Trophoblast cell (in vitro differentiated cells and primary cell): ENCODE results near the gene PIK3R6.

Experiments used
- DNase-seq, 2 donors: peaks; one replicate each; pipeline ENCODE4 v3.0.0-alpha.2; 2016
- H2AFZ ChIP-seq: 2 replicates; pipeline ENCODE4 v1.6.1; 2013; ENCODE audit warnings: low read length, moderate library complexity, mild to moderate bottlenecking; ENCODE audit not compliant: insufficient read depth, poor library complexity
- H2AK5ac ChIP-seq: 2 replicates; pipeline ENCODE4 v1.6.1; 2013; ENCODE audit warnings: mild to moderate bottlenecking, low read length
- H2BK120ac ChIP-seq: 2 replicates; pipeline ENCODE4 v1.6.1; 2013; ENCODE audit warnings: low read length, mild to moderate bottlenecking, moderate library complexity; ENCODE audit not compliant: insufficient read depth, poor library complexity
- H2BK12ac ChIP-seq: 2 replicates; pipeline ENCODE4 v1.6.1; 2013; ENCODE audit warnings: mild to moderate bottlenecking, low read length, moderate library complexity
- H2BK5ac ChIP-seq: 2 replicates; pipeline ENCODE4 v1.6.1; 2013; ENCODE audit warnings: low read length, low read depth, moderate library complexity, mild to moderate bottlenecking; ENCODE audit not compliant: poor library complexity
- H3K14ac ChIP-seq: 2 replicates; pipeline ENCODE4 v1.6.1; 2013; ENCODE audit warnings: mild to moderate bottlenecking, low read length
- H3K18ac ChIP-seq: 2 replicates; pipeline ENCODE4 v1.6.1; 2013; ENCODE audit warnings: mild to moderate bottlenecking, low read length
- H3K23ac ChIP-seq: 2 replicates; pipeline ENCODE4 v1.6.1; 2013; ENCODE audit warnings: low read length
- H3K27ac ChIP-seq: 2 replicates; pipeline ENCODE4 v1.5.1; 2013; ENCODE audit warnings: low read depth, mild to moderate bottlenecking, inconsistent platforms, low read length, moderate library complexity
- H3K27me3 ChIP-seq: 2 replicates; pipeline ENCODE4 v1.6.1; 2013; ENCODE audit warnings: inconsistent platforms, mild to moderate bottlenecking, low read length, moderate library complexity; ENCODE audit not compliant: insufficient read depth
- H3K36me3 ChIP-seq, 2 experiments: 1 replicate in 1 of 2; 2 replicates in 1 of 2; pipeline ENCODE4 v1.6.1; 2013; ENCODE audit warnings: low read length in 2 of 2, mild to moderate bottlenecking in 2 of 2, moderate library complexity in 1 of 2; ENCODE audit not compliant: insufficient read depth in 2 of 2, control insufficient read depth in 1 of 2
- H3K4ac ChIP-seq: 2 replicates; pipeline ENCODE4 v1.6.1; 2013; ENCODE audit warnings: low read depth, mild to moderate bottlenecking, low read length, moderate library complexity
- H3K4me1 ChIP-seq, 2 experiments: 1 replicate in 1 of 2; 2 replicates in 1 of 2; pipeline ENCODE4 v1.6.1; 2013; ENCODE audit warnings: low read length in 2 of 2, mild to moderate bottlenecking in 2 of 2, moderate library complexity in 1 of 2; ENCODE audit not compliant: insufficient read depth in 2 of 2, control insufficient read depth in 1 of 2
- H3K4me2 ChIP-seq: 2 replicates; pipeline ENCODE4 v1.6.1; 2013; ENCODE audit warnings: inconsistent platforms, mild to moderate bottlenecking, low read length, moderate library complexity
- H3K4me3 ChIP-seq: 2 replicates; pipeline ENCODE4 v1.5.1; 2013; ENCODE audit warnings: mild to moderate bottlenecking, low read depth, low read length, inconsistent platforms
- H3K79me1 ChIP-seq: one replicate; pipeline ENCODE4 v1.6.1; 2013; ENCODE audit warnings: low read length
- H3K79me2 ChIP-seq: 2 replicates; pipeline ENCODE4 v1.6.1; 2013; ENCODE audit warnings: low read length, mild to moderate bottlenecking; ENCODE audit not compliant: control insufficient read depth, insufficient read depth, poor library complexity
- H3K9ac ChIP-seq: 2 replicates; pipeline ENCODE4 v1.6.1; 2013; ENCODE audit warnings: mild to moderate bottlenecking, low read length
- H3K9me3 ChIP-seq: 2 replicates; pipeline ENCODE4 v1.6.1; 2013; ENCODE audit warnings: low read depth, mild to moderate bottlenecking, control low read depth, inconsistent platforms, low read length; ENCODE audit not compliant: insufficient read depth
- H4K12ac ChIP-seq: 2 replicates; pipeline ENCODE4 v1.6.1; 2013; ENCODE audit warnings: low read depth, mild to moderate bottlenecking, low read length, moderate library complexity
- H4K8ac ChIP-seq: 2 replicates; pipeline ENCODE4 v1.6.1; 2013; ENCODE audit warnings: low read depth, mild to moderate bottlenecking, low read length, moderate library complexity
- H4K91ac ChIP-seq: one replicate; pipeline ENCODE4 v1.6.1; 2013; ENCODE audit warnings: low read depth, mild to moderate bottlenecking, low read length, moderate library complexity
- WGBS: extraction: QIAGEN DNeasy Blood & Tissue Kit; methylation state at CpG from one replicate; pipeline ENCODE4 v1.1.7; 2013; ENCODE audit warnings: missing lambda C conversion rate; ENCODE audit not compliant: insufficient read length, insufficient coverage; ENCODE audit errors: extremely low coverage; 5-methylcytosine and 5-hydroxymethylcytosine counted together

The PIK3R6 gene

DNA sequence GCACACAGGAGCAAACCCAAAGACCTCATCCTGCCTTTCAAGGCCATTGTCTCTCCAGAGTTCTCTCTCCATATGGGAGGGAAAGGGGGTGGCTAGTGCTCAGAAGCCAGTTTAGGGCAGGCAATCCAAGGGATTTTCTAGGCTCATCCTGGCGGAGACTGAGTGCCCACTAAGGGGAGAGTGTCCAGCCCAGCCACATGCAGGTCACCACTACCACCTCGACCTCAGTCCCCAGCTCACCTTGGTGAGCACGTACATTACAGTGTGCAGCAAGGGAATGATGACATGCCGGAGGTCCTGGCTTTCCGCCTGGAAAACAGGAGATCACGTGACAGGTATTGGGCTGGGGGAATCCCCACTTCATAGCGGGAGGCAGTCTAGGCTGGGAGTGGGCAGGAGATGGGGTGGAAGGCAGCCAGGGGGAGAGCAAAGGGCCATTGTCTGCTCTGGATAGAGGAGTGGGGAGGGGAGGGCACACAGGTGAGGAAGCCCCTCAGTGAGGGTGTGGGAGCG lies 29.9 kb downstream of the PIK3R6 start:
- H3K14ac ChIP-seq = no peak overlapping the region
- H2AK5ac ChIP-seq = no peak overlapping the region
- H3K79me2 ChIP-seq = no peaks in the 10 kb centered on the region
- WGBS = no CpG with 5 or more reads among the region's 8 CpGs
- H4K12ac ChIP-seq = no peak overlapping the region
- no peak overlapping the region for H4K8ac ChIP-seq
- no peak overlapping the region for H3K9ac ChIP-seq
- H3K4me2 ChIP-seq = no peak overlapping the region
- H3K23ac ChIP-seq = no peak overlapping the region
- H4K91ac ChIP-seq = no peak overlapping the region
- peaks cover 3% of the 10 kb centered on the region for H3K9me3 ChIP-seq
- no peaks in the 10 kb centered on the region for H3K36me3 ChIP-seq
- no peaks in the 10 kb centered on the region for H3K79me1 ChIP-seq
- H2BK12ac ChIP-seq = no peak overlapping the region
- no peak for DNase-seq
- H3K4me1 ChIP-seq = peaks cover 2% of the 10 kb centered on the region in 2 experiments
- H3K18ac ChIP-seq = no peak overlapping the region
- no peak overlapping the region for H3K4ac ChIP-seq
- H2BK120ac ChIP-seq = no peak overlapping the region
- H2BK5ac ChIP-seq = no peak overlapping the region
- no peak overlapping the region for H2AFZ ChIP-seq
- no peaks in the 10 kb centered on the region for H3K27me3 ChIP-seq
- no peak overlapping the region for H3K4me3 ChIP-seq
- H3K27ac ChIP-seq = no peak overlapping the region

DNA sequence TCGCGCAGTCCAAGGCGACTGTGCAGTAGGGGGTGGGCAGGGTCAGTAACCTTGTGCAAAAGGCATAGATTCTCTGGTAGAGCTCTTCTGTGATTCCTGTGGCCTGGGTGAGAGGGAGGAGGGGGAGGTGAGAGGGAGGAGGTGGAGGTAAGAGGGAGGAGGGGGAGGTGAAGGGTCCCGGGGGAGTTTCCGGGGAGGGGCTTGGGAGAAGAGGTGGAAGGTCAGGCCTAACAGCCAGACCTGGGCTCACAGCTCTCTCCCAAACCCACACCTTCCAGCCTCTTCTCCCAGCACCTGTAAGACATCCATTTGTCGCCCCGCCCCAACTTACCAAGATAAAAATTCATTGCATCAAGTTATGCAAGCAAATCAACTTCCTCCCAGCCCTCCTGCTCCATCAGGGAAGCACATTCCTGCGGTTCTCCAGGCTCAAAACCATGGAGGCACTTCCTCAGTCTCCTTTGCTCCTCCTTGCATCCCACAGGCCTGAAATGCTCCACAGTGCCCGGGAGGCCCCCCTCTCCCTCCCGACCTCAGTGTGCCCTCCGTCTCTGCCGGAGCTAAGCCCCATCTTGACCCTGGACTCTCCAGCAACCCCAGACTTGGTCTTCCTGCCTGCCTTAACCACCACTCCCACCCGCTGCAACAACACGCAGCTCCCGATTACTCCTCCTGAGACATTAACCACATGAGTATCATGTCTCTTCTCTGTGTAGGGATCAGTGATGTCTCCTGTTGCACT lies 30.5 kb downstream of the PIK3R6 start:
- Histone ChIP-seq H3K4me2 (no peak overlapping the region), H4K91ac (no peak overlapping the region), H2BK120ac (no peak overlapping the region), H2AFZ (no peak overlapping the region), H3K4me3 (no peak overlapping the region), H3K9ac (no peak overlapping the region), H3K14ac (no peak overlapping the region), H3K27me3 (no peaks in the 10 kb centered on the region), H3K18ac (no peak overlapping the region), H3K4me1 (peaks cover 0 to 2% of the 10 kb centered on the region in 2 experiments), H3K4ac (no peak overlapping the region), H3K23ac (no peak overlapping the region), H3K27ac (no peak overlapping the region), H3K36me3 (no peaks in the 10 kb centered on the region), H4K8ac (no peak overlapping the region), H2BK5ac (no peak overlapping the region), H3K79me1 (no peaks in the 10 kb centered on the region), H2BK12ac (no peak overlapping the region), H2AK5ac (no peak overlapping the region), H3K79me2 (no peaks in the 10 kb centered on the region), H4K12ac (no peak overlapping the region), H3K9me3 (peaks cover 3% of the 10 kb centered on the region)
- DNase-seq = no peak
- WGBS = no CpG with 5 or more reads among the region's 15 CpGs

DNA sequence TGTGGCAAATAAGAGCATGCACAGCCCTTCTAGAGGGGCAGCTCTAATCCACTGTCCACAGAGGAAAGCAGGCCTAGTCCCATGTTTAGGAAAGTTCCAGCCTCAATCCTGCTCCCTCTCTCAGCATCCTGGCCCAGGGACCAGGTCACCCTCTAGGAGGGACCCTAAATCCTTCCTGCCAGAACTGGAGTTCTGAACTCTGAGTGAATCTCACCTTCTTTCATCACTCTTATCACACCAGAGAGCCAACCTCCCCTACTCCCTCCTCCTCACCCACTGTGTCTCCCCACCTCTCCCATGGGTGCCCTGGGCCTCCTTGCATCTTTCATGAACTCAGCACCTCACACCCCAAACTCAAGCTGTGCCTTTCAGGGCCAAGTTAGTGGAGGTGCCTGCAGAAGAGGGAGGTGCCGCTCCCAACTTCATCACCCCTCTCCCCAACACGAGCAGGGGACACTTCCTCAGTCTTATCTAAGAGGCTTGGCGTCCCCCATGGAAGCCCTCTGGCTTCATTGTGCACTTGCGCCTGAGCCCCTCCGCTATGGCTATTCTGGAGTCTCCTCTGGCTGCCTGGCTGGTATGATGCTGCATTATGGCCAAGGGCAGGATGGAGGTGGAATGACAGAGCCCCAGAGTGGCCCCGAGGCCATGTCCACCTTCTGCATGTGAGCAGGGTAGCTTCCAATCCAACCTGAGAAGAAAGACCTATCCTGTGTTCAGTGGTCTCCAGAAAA lies 31.7 kb downstream of the PIK3R6 start:
- no peak overlapping the region for H3K4ac ChIP-seq
- H4K91ac ChIP-seq = no peak overlapping the region
- no peaks in the 10 kb centered on the region for H3K79me2 ChIP-seq
- peaks cover 0 to 2% of the 10 kb centered on the region in 2 experiments for H3K4me1 ChIP-seq
- H3K9ac ChIP-seq = no peak overlapping the region
- H4K12ac ChIP-seq = no peak overlapping the region
- H2BK12ac ChIP-seq = no peak overlapping the region
- no peak for DNase-seq
- H3K27ac ChIP-seq = no peak overlapping the region
- no peak overlapping the region for H2BK5ac ChIP-seq
- H3K9me3 ChIP-seq = peaks cover 3% of the 10 kb centered on the region
- H2AK5ac ChIP-seq = no peak overlapping the region
- H3K4me3 ChIP-seq = no peak overlapping the region
- H3K18ac ChIP-seq = no peak overlapping the region
- H3K79me1 ChIP-seq = no peaks in the 10 kb centered on the region
- H3K14ac ChIP-seq = no peak overlapping the region
- H2BK120ac ChIP-seq = no peak overlapping the region
- no peaks in the 10 kb centered on the region for H3K36me3 ChIP-seq
- WGBS = no CpG with 5 or more reads among the region's 6 CpGs
- no peak overlapping the region for H2AFZ ChIP-seq
- no peak overlapping the region for H3K23ac ChIP-seq
- H3K27me3 ChIP-seq = no peaks in the 10 kb centered on the region
- no peak overlapping the region for H3K4me2 ChIP-seq
- no peak overlapping the region for H4K8ac ChIP-seq

- DNase-seq = no peak
- Histone ChIP-seq H2AK5ac (no peak overlapping the region), H4K91ac (no peak overlapping the region), H3K4me2 (no peak overlapping the region), H3K79me2 (no peaks in the 10 kb centered on the region), H3K79me1 (no peaks in the 10 kb centered on the region), H2AFZ (no peak overlapping the region), H3K9ac (no peak overlapping the region), H3K14ac (no peak overlapping the region), H2BK12ac (no peak overlapping the region), H3K36me3 (no peaks in the 10 kb centered on the region), H3K27ac (no peak overlapping the region), H2BK120ac (no peak overlapping the region), H3K9me3 (peaks cover 3% of the 10 kb centered on the region), H3K4me3 (no peak overlapping the region), H3K18ac (no peak overlapping the region), H2BK5ac (no peak overlapping the region), H3K27me3 (no peaks in the 10 kb centered on the region), H4K8ac (no peak overlapping the region), H3K4ac (no peak overlapping the region), H4K12ac (no peak overlapping the region), H3K23ac (no peak overlapping the region), H3K4me1 (peaks cover 0 to 2% of the 10 kb centered on the region in 2 experiments)
- WGBS = no CpG with 5 or more reads among the region's 14 CpGs
Observed at GRCh38 chr17:8835106-8835505, 32.4 kb downstream of the PIK3R6 start.
